ENCODE measurements around the gene AFAP1. TPM values are rescaled to one million over a fixed set of nuclear protein-coding genes. Genes with fewer than 3 reads are reported as not detected.

Gene AFAP1
- total and polyA plus RNA-seq, 2 of the 8 experiments (the other 6 are each of a cell fraction or from before 2014, with no cell fraction given), result 3.6 to 18.2 TPM

GRCh38 chr4:7908668-7909067 is 31.0 kb downstream of the AFAP1 start (continued):
- TF ChIP-seq CHD7 (IDR thresholded peaks at IDR 0.05; ENCODE audit: insufficient replicate concordance, low read length) (no peak), NRF1 (IDR thresholded peaks at IDR 0.05; ENCODE audit: low read depth, low read length) (no peak), ATF3 (IDR thresholded peaks at IDR 0.05; ENCODE audit: insufficient read depth, low read depth, low read length) (no peak), RBBP5 (IDR thresholded peaks at IDR 0.05; ENCODE audit: borderline replicate concordance, low read depth, low read length) (no peak), ZNF274 (IDR thresholded peaks at IDR 0.05; ENCODE audit: borderline replicate concordance, extremely low read depth, low read length) (no peak), YY1 (IDR thresholded peaks at IDR 0.05; ENCODE audit: low read depth, low read length) (no peak), FOSL1 (IDR thresholded peaks at IDR 0.05; ENCODE audit: insufficient read depth, low read depth, low read length) (no peak), SP2 (IDR thresholded peaks at IDR 0.05; ENCODE audit: low read length) (no peak), RAD21 (IDR thresholded peaks at IDR 0.05 in 1 of 2, conservative IDR thresholded peaks at IDR 0.05 in 1 of 2; ENCODE audit: low read depth in 2 of 2, low read length in 2 of 2) (no peak), NANOG (IDR thresholded peaks at IDR 0.05; ENCODE audit: insufficient read depth, low read depth, low read length, poor library complexity, severe bottlenecking) (no peak)

Data from H1 (cell line).